ENCODE data around the gene STX10.
A peak's percentile ranks its signal among the peaks of the same experiment; 100 is the strongest.
"Not testable (repeated sequence)": the region's sequence is repeated elsewhere in the genome, so short reads cannot be mapped to it uniquely, and the experiment has no call there.

Gene STX10

DNA sequence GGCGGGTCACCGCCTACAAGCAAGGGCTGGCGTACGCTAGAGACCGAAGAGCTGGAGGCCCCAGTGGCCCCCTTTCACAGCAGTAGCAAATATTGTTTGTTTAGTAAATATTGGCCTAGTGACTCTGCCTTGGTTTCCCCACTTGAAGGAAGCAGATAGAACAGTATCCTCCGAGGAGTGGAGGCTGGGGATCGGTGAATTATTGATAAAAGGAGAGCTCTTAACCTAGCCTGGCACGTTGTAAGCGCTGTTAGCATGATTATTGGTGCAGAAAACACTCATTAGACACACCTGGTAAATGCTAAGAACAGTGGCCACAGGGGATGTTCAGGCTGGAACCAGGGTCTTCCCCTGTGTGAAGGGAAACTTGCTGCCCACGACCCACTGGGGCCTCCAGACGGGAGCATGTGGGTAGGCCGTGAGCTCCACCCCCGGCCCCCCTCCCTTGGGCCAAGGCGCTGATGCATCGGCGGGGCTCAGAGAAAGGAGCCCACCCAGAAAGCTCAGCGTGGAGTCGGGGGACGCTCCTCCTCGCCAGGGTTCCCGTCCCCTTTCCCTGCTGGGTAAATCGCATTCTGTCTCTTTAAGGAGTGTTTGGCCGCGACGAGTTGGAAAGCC lies 2.3 kb upstream of the STX10 start:
- Histone ChIP-seq H3K4me1 (ENCODE audit: control insufficient read depth, insufficient read depth, low read length) (peaks cover 5% of the 10 kb centered on the region), H3K36me3 (ENCODE audit: control insufficient read depth, insufficient read depth, low read length) (peaks cover 9% of the 10 kb centered on the region), H3K4me3 (ENCODE audit: low read depth, low read length) (peak overlapping the region; percentile 79), H3K27ac (ENCODE audit: low read depth, low read length) (peak overlapping the region; percentile 93), H3K9ac (ENCODE audit: low read length) (peak overlapping the region; percentile 99), H3K9me3 (ENCODE audit: control insufficient read depth, insufficient read depth, low read depth, low read length) (no peaks in the 10 kb centered on the region), H3K27me3 (ENCODE audit: control insufficient read depth, insufficient read depth, low read length) (no peaks in the 10 kb centered on the region)

DNA sequence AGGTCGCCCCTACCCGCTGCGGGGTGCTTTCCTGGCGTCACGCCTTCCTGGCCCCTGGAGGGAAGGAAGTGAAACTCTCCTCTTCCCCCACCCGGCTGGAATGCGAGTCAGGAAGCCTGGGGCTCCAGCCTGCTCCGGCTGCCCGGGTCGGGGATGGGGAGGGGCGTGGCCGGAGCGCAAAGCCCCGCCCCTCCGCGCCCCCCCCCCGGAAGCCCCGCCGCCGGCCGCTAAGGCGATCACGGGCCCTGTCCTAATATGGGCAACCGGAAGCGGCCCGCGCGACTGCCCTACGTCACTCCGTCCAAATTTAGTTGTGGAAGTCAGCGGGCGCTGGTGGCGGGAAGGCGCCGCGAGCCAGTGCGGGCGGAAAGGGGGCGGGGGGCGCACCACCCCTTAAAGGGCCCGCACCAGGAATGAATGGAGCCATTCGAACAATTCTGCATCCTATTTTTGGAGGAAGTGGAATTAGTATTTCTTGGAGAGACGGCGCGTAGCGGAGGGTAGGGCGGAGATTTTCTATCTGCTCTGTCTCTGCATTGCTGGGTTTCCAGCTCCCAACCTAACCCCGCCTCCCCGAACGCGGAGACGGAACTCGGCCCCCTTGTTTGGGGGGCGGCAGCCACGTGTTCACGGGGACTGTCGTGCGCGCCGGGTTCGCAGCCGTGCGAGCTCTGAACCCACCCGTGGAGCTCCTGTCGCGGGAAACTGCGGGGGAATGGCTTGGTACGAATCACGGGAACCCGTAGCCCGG lies 1.6 kb upstream of the STX10 start:
- Histone ChIP-seq H3K9me3 (ENCODE audit: control insufficient read depth, insufficient read depth, low read depth, low read length) (no peaks in the 10 kb centered on the region), H3K4me3 (ENCODE audit: low read depth, low read length) (peak overlapping the region; percentile 92), H3K4me1 (ENCODE audit: control insufficient read depth, insufficient read depth, low read length) (peaks cover 5% of the 10 kb centered on the region), H3K27ac (ENCODE audit: low read depth, low read length) (peak overlapping the region; percentile 96), H3K27me3 (ENCODE audit: control insufficient read depth, insufficient read depth, low read length) (no peaks in the 10 kb centered on the region), H3K9ac (ENCODE audit: low read length) (peak overlapping the region; percentile 99), H3K36me3 (ENCODE audit: control insufficient read depth, insufficient read depth, low read length) (peaks cover 10% of the 10 kb centered on the region)

DNA sequence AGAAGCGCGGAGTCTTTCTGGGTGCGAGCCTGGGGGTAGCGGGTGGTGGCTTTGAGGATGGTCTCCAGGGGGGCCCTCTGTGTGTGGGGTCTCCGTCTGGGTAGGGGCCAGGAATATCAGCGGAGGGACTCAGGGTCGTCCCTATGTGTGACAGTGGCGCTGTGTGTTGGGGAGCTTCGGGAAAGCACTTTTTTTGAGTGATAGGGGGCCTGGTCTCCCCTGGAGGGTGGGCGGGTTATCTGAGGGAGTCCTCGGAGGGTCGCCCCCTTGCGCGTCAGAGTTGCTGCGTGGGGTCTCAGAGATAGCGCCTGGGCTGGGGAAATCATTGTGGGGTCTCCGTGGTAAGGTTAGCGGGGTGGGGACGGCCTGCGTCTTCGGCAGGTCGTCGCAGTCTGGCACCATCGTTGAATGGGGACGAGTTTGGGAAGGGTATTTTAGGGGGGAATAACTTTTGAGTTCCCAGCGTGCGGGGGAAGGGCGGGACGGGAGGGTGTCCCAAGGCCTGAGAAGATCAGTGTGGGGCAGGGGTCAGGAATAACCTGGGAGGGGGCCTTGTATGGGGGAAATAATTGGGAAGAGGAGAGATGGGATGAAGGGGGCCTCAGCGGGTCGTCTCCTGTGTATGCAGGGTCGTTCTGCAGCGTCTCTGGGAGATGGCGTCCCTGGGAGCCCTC lies 893 bp upstream of the STX10 start:
- Histone ChIP-seq H3K27me3 (ENCODE audit: control insufficient read depth, insufficient read depth, low read length) (no peaks in the 10 kb centered on the region), H3K27ac (ENCODE audit: low read depth, low read length) (peak overlapping the region; percentile 96), H3K4me1 (ENCODE audit: control insufficient read depth, insufficient read depth, low read length) (peaks cover under 1% of the 10 kb centered on the region), H3K36me3 (ENCODE audit: control insufficient read depth, insufficient read depth, low read length) (peaks cover 13% of the 10 kb centered on the region), H3K9me3 (ENCODE audit: control insufficient read depth, insufficient read depth, low read depth, low read length) (no peaks in the 10 kb centered on the region), H3K4me3 (ENCODE audit: low read depth, low read length) (peak overlapping the region; percentile 92), H3K9ac (ENCODE audit: low read length) (peak overlapping the region; percentile 99)

DNA sequence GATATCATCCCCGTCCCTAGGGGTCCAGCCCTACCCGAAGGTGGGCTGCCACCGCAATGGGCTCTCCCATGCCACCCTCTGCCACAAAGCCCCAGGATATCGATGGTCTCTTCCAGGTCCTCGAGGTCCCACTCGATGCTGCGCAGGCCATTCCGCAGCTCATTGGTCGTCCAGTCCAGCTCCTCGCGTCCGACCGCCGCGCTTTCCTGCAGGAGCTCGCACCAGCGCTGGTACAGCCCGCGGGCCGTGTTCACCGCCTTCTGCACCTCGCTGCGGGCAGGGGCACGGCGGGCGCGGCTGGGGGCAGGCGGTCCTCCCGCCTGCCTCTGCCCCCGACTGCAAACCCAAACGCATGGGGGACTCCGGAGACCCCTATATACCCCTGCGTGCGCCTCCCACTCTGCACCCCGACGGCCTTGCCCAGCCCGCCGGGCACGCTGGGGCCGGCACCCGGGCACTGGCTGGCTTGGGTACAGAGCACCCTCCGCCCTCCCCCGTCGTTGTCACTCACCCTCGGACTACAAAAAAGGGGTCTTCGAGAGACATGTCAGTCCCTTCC lies 468 bp downstream of the STX10 start:
- H3K27me3 ChIP-seq (ENCODE audit: control insufficient read depth, insufficient read depth, low read length): no peaks in the 10 kb centered on the region
- peaks cover 19% of the 10 kb centered on the region for H3K36me3 ChIP-seq (ENCODE audit: control insufficient read depth, insufficient read depth, low read length)
- H3K4me1 ChIP-seq (ENCODE audit: control insufficient read depth, insufficient read depth, low read length): no peaks in the 10 kb centered on the region
- no peaks in the 10 kb centered on the region for H3K9me3 ChIP-seq (ENCODE audit: control insufficient read depth, insufficient read depth, low read depth, low read length)
- H3K4me3 ChIP-seq (ENCODE audit: low read depth, low read length): peak overlapping the region; percentile 92
- H3K9ac ChIP-seq (ENCODE audit: low read length): peak overlapping the region; percentile 99
- peak overlapping the region; percentile 96; the same call in 1 of the 2 replicates for H3K27ac ChIP-seq (ENCODE audit: low read depth, low read length)

DNA sequence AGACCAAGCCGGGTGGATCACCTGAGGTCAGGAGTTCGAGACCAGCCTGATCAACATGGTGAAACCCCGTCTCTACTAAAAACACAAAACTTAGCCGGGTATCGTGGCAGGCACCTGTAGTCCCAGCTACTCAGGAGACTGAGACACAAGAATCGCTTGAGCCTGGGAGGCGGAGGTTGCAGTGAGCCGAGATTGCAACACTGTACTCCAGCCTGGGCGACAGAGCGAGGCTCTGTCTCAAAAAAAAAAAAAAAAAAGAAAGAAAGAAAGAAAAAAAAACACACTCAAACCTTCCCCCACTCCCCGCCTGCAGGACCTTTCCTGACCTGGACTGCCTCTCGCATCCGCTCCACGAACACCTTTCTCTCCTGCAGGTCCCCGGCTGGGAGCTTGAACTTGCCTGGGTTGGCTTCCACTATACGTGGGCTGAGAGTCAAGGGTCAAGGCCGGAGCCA lies 975 bp downstream of the STX10 start:
- peak overlapping the region; percentile 99 for H3K9ac ChIP-seq (ENCODE audit: low read length)
- H3K9me3 ChIP-seq (ENCODE audit: control insufficient read depth, insufficient read depth, low read depth, low read length); H3K27ac ChIP-seq (ENCODE audit: low read depth, low read length); H3K27me3 ChIP-seq (ENCODE audit: control insufficient read depth, insufficient read depth, low read length); H3K4me1 ChIP-seq (ENCODE audit: control insufficient read depth, insufficient read depth, low read length): not testable (repeated sequence)
- peak overlapping the region; percentile 92 for H3K4me3 ChIP-seq (ENCODE audit: low read depth, low read length)
- H3K36me3 ChIP-seq (ENCODE audit: control insufficient read depth, insufficient read depth, low read length): peaks cover 20% of the 10 kb centered on the region

DNA sequence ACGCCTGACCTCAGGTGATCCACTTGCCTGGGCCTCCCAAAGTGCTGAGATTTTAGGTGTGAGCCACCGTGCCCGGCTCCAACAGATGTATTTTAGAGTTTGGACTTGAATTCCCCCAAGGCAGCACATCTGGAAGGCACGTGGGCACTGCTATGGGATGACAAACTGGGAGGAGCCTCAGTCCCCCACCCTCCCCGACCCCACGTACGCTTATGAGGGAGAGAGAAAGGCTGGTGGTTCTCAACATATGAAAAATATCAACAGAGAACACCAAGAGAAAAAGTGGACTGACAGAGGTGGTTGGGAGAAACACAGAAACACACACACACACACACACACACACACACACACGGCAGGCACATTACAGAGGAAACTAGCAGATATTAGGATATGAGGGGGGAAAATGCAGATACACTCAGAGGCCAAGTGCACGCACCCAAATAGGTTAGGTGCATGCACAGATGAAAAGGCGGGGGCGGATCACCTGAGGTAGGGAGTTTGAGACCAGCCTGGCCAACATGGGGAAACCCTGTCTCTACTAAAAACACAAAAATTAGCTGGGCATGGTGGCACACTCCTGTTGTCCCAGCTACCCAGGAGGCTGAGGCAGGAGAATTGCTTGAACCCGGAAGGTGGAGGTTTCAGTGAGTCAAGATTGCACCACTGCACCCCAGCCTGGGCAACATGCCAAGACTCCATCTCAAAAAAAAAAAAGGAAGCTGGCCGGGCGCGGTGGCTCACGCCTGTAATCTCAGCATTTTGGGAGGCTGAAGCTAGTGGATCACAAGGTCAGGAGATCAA lies 3.2 kb downstream of the STX10 start:
- H3K4me1 ChIP-seq (ENCODE audit: control insufficient read depth, insufficient read depth, low read length): no peaks in the 10 kb centered on the region
- no peaks in the 10 kb centered on the region for H3K27me3 ChIP-seq (ENCODE audit: control insufficient read depth, insufficient read depth, low read length)
- H3K9me3 ChIP-seq (ENCODE audit: control insufficient read depth, insufficient read depth, low read depth, low read length): no peaks in the 10 kb centered on the region
- no peak overlapping the region for H3K9ac ChIP-seq (ENCODE audit: low read length)
- H3K4me3 ChIP-seq (ENCODE audit: low read depth, low read length): no peak overlapping the region
- H3K27ac ChIP-seq (ENCODE audit: low read depth, low read length): no peak overlapping the region
- H3K36me3 ChIP-seq (ENCODE audit: control insufficient read depth, insufficient read depth, low read length): peaks cover 21% of the 10 kb centered on the region

DNA sequence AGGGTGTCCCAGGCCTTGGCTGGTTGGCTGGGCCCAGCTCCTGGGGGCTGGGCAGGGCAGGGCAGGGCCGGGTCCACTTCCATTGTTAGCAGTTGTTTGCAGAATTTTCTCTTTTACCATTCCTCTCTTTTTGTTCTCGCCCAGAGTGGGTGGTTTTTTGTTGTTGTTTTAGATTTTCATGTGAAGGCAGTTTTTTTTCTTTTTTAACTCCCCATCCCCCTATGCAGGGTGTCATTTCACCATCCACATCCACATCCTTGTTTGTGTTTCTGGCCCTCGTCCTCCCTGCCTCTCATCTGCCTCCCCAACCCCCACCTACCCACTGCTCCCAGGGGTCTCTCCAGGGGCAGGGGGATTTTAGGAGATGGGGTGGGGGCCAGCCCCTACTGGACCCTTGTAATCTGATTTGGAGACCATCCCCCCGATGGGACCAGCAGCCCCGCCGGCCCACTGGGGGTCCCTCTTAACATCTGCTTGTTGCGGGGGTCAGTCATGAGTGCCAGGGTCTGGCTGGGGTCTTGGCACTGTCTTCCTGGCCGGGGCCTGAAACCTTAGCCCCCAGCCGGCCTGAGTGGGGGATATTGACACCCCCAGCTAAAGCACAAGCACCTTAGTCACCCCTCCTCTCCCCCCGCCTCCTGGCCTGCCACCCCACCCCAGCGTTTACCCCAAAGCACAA lies 10.4 kb downstream of the STX10 start:
- Histone ChIP-seq H3K9ac (ENCODE audit: low read length) (no peak overlapping the region), H3K36me3 (ENCODE audit: control insufficient read depth, insufficient read depth, low read length) (peaks cover 56% of the 10 kb centered on the region), H3K9me3 (ENCODE audit: control insufficient read depth, insufficient read depth, low read depth, low read length) (no peaks in the 10 kb centered on the region), H3K4me3 (ENCODE audit: low read depth, low read length) (no peak overlapping the region), H3K27ac (ENCODE audit: low read depth, low read length) (no peak overlapping the region), H3K4me1 (ENCODE audit: control insufficient read depth, insufficient read depth, low read length) (no peaks in the 10 kb centered on the region), H3K27me3 (ENCODE audit: control insufficient read depth, insufficient read depth, low read length) (no peaks in the 10 kb centered on the region)

DNA sequence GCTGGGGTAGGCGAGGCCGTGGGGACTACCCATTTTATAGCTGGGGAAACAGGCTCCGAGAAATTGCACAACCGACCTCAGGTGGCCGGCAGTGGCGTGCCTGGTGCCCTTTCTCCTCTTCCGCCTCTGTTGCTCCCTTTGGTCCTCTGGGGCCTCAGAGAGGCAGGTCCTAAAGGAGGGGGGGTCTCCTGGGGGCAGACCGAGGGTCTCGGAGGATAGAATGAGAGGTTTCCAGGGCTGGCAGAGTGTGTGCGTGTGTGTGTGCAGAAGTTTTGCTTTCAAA lies 11.3 kb downstream of the STX10 start:
- Histone ChIP-seq H3K4me1 (ENCODE audit: control insufficient read depth, insufficient read depth, low read length) (no peaks in the 10 kb centered on the region), H3K27ac (ENCODE audit: low read depth, low read length) (no peak overlapping the region), H3K9me3 (ENCODE audit: control insufficient read depth, insufficient read depth, low read depth, low read length) (no peaks in the 10 kb centered on the region), H3K9ac (ENCODE audit: low read length) (no peak overlapping the region), H3K36me3 (ENCODE audit: control insufficient read depth, insufficient read depth, low read length) (peaks cover 56% of the 10 kb centered on the region), H3K4me3 (ENCODE audit: low read depth, low read length) (no peak overlapping the region), H3K27me3 (ENCODE audit: control insufficient read depth, insufficient read depth, low read length) (no peaks in the 10 kb centered on the region)

DNA sequence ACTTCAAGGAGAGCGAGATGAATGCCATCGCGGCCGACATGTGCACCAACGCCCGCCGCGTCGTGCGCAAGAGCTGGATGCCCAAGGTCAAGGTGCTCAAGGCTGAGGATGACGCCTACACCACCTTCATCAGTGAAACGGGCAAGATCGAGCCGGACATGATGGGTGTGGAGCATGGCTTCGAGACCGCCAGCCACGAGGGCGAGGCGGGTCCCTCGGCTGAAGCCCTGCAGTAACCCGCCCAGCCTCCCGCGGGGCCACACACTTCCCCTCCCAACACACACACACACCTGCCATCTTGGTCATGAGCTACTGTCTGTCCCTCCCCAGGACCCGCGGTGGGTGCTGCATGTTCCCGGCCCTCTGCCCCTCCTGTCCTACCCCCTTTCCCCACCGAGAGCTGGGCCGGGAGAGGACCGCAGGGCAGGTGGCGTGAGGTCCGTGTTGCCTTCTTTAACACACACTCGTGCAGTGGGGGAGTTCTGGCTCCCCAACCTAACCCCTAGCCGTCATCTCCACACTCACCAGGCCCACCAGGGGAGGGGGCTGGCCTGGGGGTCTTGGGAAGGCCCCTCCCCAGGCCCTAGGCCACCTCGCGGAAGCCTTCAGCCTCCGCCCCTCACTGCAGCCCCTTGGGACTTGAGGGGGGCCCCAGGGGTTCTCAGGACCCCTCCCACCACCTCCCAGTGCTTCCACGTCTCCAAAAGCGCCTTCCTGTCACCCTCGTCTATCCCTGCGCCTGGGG lies 11.8 kb downstream of the STX10 start:
- Histone ChIP-seq H3K4me3 (ENCODE audit: low read depth, low read length) (no peak overlapping the region), H3K27ac (ENCODE audit: low read depth, low read length) (no peak overlapping the region), H3K27me3 (ENCODE audit: control insufficient read depth, insufficient read depth, low read length) (no peaks in the 10 kb centered on the region), H3K4me1 (ENCODE audit: control insufficient read depth, insufficient read depth, low read length) (no peaks in the 10 kb centered on the region), H3K9me3 (ENCODE audit: control insufficient read depth, insufficient read depth, low read depth, low read length) (no peaks in the 10 kb centered on the region), H3K9ac (ENCODE audit: low read length) (no peak overlapping the region), H3K36me3 (ENCODE audit: control insufficient read depth, insufficient read depth, low read length) (peaks cover 59% of the 10 kb centered on the region)

DNA sequence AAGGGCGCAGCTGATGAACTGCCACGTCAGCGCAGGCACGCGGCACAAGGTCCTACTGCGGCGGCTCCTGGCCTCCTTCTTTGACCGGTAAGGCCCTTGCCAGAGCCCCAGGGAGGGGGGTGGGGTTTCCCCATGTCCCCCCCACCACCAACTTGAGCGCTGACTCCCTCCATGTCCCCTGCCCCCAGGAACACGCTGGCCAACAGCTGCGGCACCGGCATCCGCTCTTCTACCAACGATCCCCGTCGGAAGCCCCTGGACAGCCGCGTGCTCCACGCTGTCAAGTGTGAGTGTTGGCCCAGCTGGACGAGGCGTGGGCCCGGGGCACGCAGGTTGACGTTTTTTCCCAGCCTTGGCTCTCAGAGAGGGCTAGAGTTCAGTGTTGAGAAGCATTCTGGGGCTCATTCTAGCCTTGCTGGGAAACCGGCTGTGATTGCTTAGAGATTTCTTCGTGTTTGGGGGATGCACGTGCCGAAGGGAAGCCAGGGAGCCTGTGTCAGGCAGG lies 12.8 kb downstream of the STX10 start:
- Histone ChIP-seq H3K9ac (ENCODE audit: low read length) (no peak overlapping the region), H3K36me3 (ENCODE audit: control insufficient read depth, insufficient read depth, low read length) (peaks cover 68% of the 10 kb centered on the region), H3K4me3 (ENCODE audit: low read depth, low read length) (no peak overlapping the region), H3K4me1 (ENCODE audit: control insufficient read depth, insufficient read depth, low read length) (no peaks in the 10 kb centered on the region), H3K27ac (ENCODE audit: low read depth, low read length) (no peak overlapping the region), H3K9me3 (ENCODE audit: control insufficient read depth, insufficient read depth, low read depth, low read length) (no peaks in the 10 kb centered on the region), H3K27me3 (ENCODE audit: control insufficient read depth, insufficient read depth, low read length) (no peaks in the 10 kb centered on the region)
